ENCODE results near the gene KIF26B. TPM values are rescaled to one million over a fixed set of nuclear protein-coding genes. Genes with fewer than 3 reads are reported as not detected.
A peak's percentile ranks its signal among the peaks of the same experiment; 100 is the strongest.
"Not testable (repeated sequence)": the region's sequence is repeated elsewhere in the genome, so short reads cannot be mapped to it uniquely, and the experiment has no call there.

KIF26B gene
- total RNA-seq, 1 donor from 2014 or later, result 2.1 TPM

- no peaks in the 10 kb centered on the region for H3K27me3 ChIP-seq (ENCODE audit: control insufficient read depth, insufficient read depth, low read length)
- DNase-seq (ENCODE audit: low read depth) (no peak), FAIRE-seq (no peak)
- no peak for TF ChIP-seq CTCF (IDR thresholded peaks at IDR 0.05; ENCODE audit: insufficient read depth, low read length, severe bottlenecking)
- H3K36me3 ChIP-seq (ENCODE audit: control insufficient read depth, insufficient read depth, low read length), result no peaks in the 10 kb centered on the region
- H3K4me3 ChIP-seq (ENCODE audit: low read depth, low read length), result no peak overlapping the region
These were observed 176.2 kb downstream of the KIF26B start for GRCh38 chr1:245330951-245331350.

- FAIRE-seq (no peak), DNase-seq (ENCODE audit: low read depth) (no peak)
- no peaks in the 10 kb centered on the region for H3K27me3 ChIP-seq (ENCODE audit: control insufficient read depth, insufficient read depth, low read length)
- no peak for TF ChIP-seq CTCF (IDR thresholded peaks at IDR 0.05; ENCODE audit: insufficient read depth, low read length, severe bottlenecking)
- H3K36me3 ChIP-seq (ENCODE audit: control insufficient read depth, insufficient read depth, low read length), result no peaks in the 10 kb centered on the region
- no peak overlapping the region for H3K4me3 ChIP-seq (ENCODE audit: low read depth, low read length)
These were observed 177.3 kb downstream of the KIF26B start for GRCh38 chr1:245332085-245332484.

GRCh38 chr1:245332513-245332912, 177.7 kb downstream of the KIF26B start:
- TF ChIP-seq CTCF (IDR thresholded peaks at IDR 0.05; ENCODE audit: insufficient read depth, low read length, severe bottlenecking), result no peak
- no peak overlapping the region for H3K4me3 ChIP-seq (ENCODE audit: low read depth, low read length)
- FAIRE-seq (no peak), DNase-seq (ENCODE audit: low read depth) (peak; percentile 17)
- no peaks in the 10 kb centered on the region for H3K27me3 ChIP-seq (ENCODE audit: control insufficient read depth, insufficient read depth, low read length)
- H3K36me3 ChIP-seq (ENCODE audit: control insufficient read depth, insufficient read depth, low read length), result no peaks in the 10 kb centered on the region

- DNase-seq (ENCODE audit: low read depth) (no peak), FAIRE-seq (no peak)
- H3K36me3 ChIP-seq (ENCODE audit: control insufficient read depth, insufficient read depth, low read length), result no peaks in the 10 kb centered on the region
- no peak overlapping the region for H3K4me3 ChIP-seq (ENCODE audit: low read depth, low read length)
- no peak for TF ChIP-seq CTCF (IDR thresholded peaks at IDR 0.05; ENCODE audit: insufficient read depth, low read length, severe bottlenecking)
- H3K27me3 ChIP-seq (ENCODE audit: control insufficient read depth, insufficient read depth, low read length), result no peaks in the 10 kb centered on the region
These were observed 179.4 kb downstream of the KIF26B start for GRCh38 chr1:245334235-245334634.

- H3K4me3 ChIP-seq (ENCODE audit: low read depth, low read length), result no peak overlapping the region
These were observed 180.2 kb downstream of the KIF26B start for GRCh38 chr1:245334827-245335490.

GRCh38 chr1:245335684-245336083, 180.9 kb downstream of the KIF26B start:
- not testable (repeated sequence) for H3K36me3 ChIP-seq (ENCODE audit: control insufficient read depth, insufficient read depth, low read length); H3K4me3 ChIP-seq (ENCODE audit: low read depth, low read length); H3K27me3 ChIP-seq (ENCODE audit: control insufficient read depth, insufficient read depth, low read length); FAIRE-seq; DNase-seq (ENCODE audit: low read depth)

More at GRCh38 chr1:245334827-245335490, 180.2 kb downstream of the KIF26B start:
- no peaks in the 10 kb centered on the region for H3K27me3 ChIP-seq (ENCODE audit: control insufficient read depth, insufficient read depth, low read length)
- FAIRE-seq (no peak), DNase-seq (ENCODE audit: low read depth) (no peak)
- TF ChIP-seq CTCF (IDR thresholded peaks at IDR 0.05; ENCODE audit: insufficient read depth, low read length, severe bottlenecking), result no peak
- no peaks in the 10 kb centered on the region for H3K36me3 ChIP-seq (ENCODE audit: control insufficient read depth, insufficient read depth, low read length)

Measured in bronchial epithelial cell (primary cell).